Measurements from ENCODE around the gene DLK2.
"Not testable (repeated sequence)": the region's sequence is repeated elsewhere in the genome, so short reads cannot be mapped to it uniquely, and the experiment has no call there.

Gene DLK2

GRCh38 chr6:43455531-43456428 lies at the start of gene DLK2:
DLK2 (minus strand) TSS chr6:43455548; CDS start chr6:43454825, 723 bp downstream.
- no peak for DNase-seq

- no peak for DNase-seq
Observed at GRCh38 chr6:43503443-43503842, 48.1 kb upstream of the DLK2 start.

- DNase-seq, result no peak
Observed at GRCh38 chr6:43502666-43503065, 47.3 kb upstream of the DLK2 start.

- DNase-seq, result no peak
Observed at GRCh38 chr6:43500921-43501320, 45.6 kb upstream of the DLK2 start.

GRCh38 chr6:43499028-43499815 lies 43.9 kb upstream of the DLK2 start:
- no peak for DNase-seq

GRCh38 chr6:43498291-43498690 lies 42.9 kb upstream of the DLK2 start:
- DNase-seq, result not testable (repeated sequence)

GRCh38 chr6:43497689-43498088 lies 42.3 kb upstream of the DLK2 start:
- no peak for DNase-seq

- DNase-seq, result no peak
Observed at GRCh38 chr6:43497129-43497396, 41.7 kb upstream of the DLK2 start.

GRCh38 chr6:43496370-43497128 lies 41.2 kb upstream of the DLK2 start:
- DNase-seq, result no peak

- no peak for DNase-seq
Observed at GRCh38 chr6:43495409-43495941, 40.1 kb upstream of the DLK2 start.

GRCh38 chr6:43494766-43495165 lies 39.4 kb upstream of the DLK2 start:
- no peak for DNase-seq

GRCh38 chr6:43494321-43494720 lies 39.0 kb upstream of the DLK2 start:
- no peak for DNase-seq

GRCh38 chr6:43493833-43494232 lies 38.5 kb upstream of the DLK2 start:
- no peak for DNase-seq

- DNase-seq, result no peak
Observed at GRCh38 chr6:43493230-43493629, 37.9 kb upstream of the DLK2 start.

GRCh38 chr6:43492673-43493072 lies 37.3 kb upstream of the DLK2 start:
- no peak for DNase-seq

- DNase-seq, result no peak
Observed at GRCh38 chr6:43491750-43492661, 36.7 kb upstream of the DLK2 start.

GRCh38 chr6:43490523-43490939 lies 35.2 kb upstream of the DLK2 start:
- no peak for DNase-seq

- DNase-seq, result no peak
Observed at GRCh38 chr6:43489277-43490072, 34.1 kb upstream of the DLK2 start.

GRCh38 chr6:43488667-43489276 lies 33.4 kb upstream of the DLK2 start:
- no peak for DNase-seq

GRCh38 chr6:43481591-43482236 lies 26.4 kb upstream of the DLK2 start:
- DNase-seq, result no peak
